ENCODE measurements around the gene ST8SIA4. TPM values are rescaled to one million over a fixed set of nuclear protein-coding genes. Genes with fewer than 3 reads are reported as not detected.
A peak's percentile ranks its signal among the peaks of the same experiment; 100 is the strongest.

ST8SIA4 gene
- total and polyA plus RNA-seq, 2 donors (not counting 3 experiments of a cell fraction or from before 2014, with no cell fraction given): 4.5 to 25.0 TPM

- TF ChIP-seq GATA2 (IDR thresholded peaks at IDR 0.05; ENCODE audit: insufficient read depth, insufficient read length, low read depth, low read length) (peak; percentile 79), MAX (IDR thresholded peaks at IDR 0.05; ENCODE audit: insufficient read depth, insufficient read length) (no peak), POLR2A (IDR thresholded peaks at IDR 0.05; ENCODE audit: low read depth, low read length) (no peak), EZH2 (IDR thresholded peaks at IDR 0.05; ENCODE audit: borderline replicate concordance, low read depth, low read length, severe bottlenecking) (no peak), MYC (IDR thresholded peaks at IDR 0.05; ENCODE audit: low read depth, low read length) (no peak), CTCF (IDR thresholded peaks at IDR 0.05; ENCODE audit: extremely low read depth in 1 of 2, insufficient read depth in 1 of 2, low read depth in 1 of 2, low read length in 2 of 2) (no peak), JUN (IDR thresholded peaks at IDR 0.05; ENCODE audit: borderline replicate concordance, insufficient read depth, insufficient read length, low read depth) (peak; percentile 83), FOS (IDR thresholded peaks at IDR 0.05; ENCODE audit: borderline replicate concordance, insufficient read depth, low read length) (no peak), POLR2AphosphoS5 (IDR thresholded peaks at IDR 0.05; ENCODE audit: insufficient read depth, low read depth, low read length) (peak; percentile 45)
- FAIRE-seq: peak; percentile 83
- ChIA-PET POLR2A (interaction anchor here (1.1 to 2.6 kb wide), 3 partner anchors 59 to 63 kb away, joined by 3 to 12 read pairs (median 7); partner anchors contain the start of gene ST8SIA4), CTCF (interaction anchor here (0.9 to 2.5 kb wide), 12 partner anchors 9 to 1737 kb away, joined by 3 to 20 read pairs (median 4); partner anchors contain the start of gene ST8SIA4)
- dilution Hi-C loops (cut with MboI; ENCODE audit: extremely low pct_ligation_motif_present, low sequenced_read_pairs): no loop called here
- peaks cover 56% of the 10 kb centered on the region for H3K4me1 ChIP-seq (ENCODE audit: control insufficient read depth, extremely low read depth, insufficient read depth, low read length)
- DNase-seq (ENCODE audit: low read depth, low spot score): peak; percentile 87
- H3K36me3 ChIP-seq (ENCODE audit: control insufficient read depth in 2 of 2, extremely low read depth in 1 of 2, insufficient read depth in 2 of 2, low read length in 2 of 2): no peaks in the 10 kb centered on the region
- peak overlapping the region; percentile 87 for H3K4me2 ChIP-seq (ENCODE audit: insufficient read depth, low read length)
- no peaks in the 10 kb centered on the region for H3K27me3 ChIP-seq (ENCODE audit: control insufficient read depth in 2 of 2, insufficient read depth in 2 of 2, low read length in 2 of 2)
- peak overlapping the region; percentile 89 for H3K27ac ChIP-seq (ENCODE audit: insufficient read depth, low read depth, low read length)
- no peaks in the 10 kb centered on the region for H3K9me1 ChIP-seq (replicated peaks; ENCODE audit: control insufficient read depth, extremely low read depth, insufficient read depth, low read length)
- no peaks in the 10 kb centered on the region for H3K9me3 ChIP-seq (replicated peaks; ENCODE audit: control insufficient read depth, insufficient read depth, low read length)
- intact Hi-C loops (cut with micrococcal nuclease): loop anchor here (1.0 to 5.0 kb wide), 5 partner anchors 36 to 265 kb away; no protein-coding TSS in a partner anchor
- TSS peak; percentile 23 for BruUV-seq (replicated peaks)
- H3K4me3 ChIP-seq (replicated peaks in 1 of 3; ENCODE audit: insufficient read depth in 1 of 3, low read depth in 1 of 3, low read length in 3 of 3): peak overlapping the region in 1 of 3 experiments; percentile 33
- no peaks in the 10 kb centered on the region for H4K20me1 ChIP-seq (replicated peaks; ENCODE audit: control insufficient read depth, extremely low read depth, insufficient read depth, low read length)
- H3K79me2 ChIP-seq (ENCODE audit: control insufficient read depth, insufficient read depth, low read length): no peaks in the 10 kb centered on the region
- peak overlapping the region; percentile 79 for H3K9ac ChIP-seq (replicated peaks; ENCODE audit: extremely low read depth, insufficient read depth, low read length)
- H2AFZ ChIP-seq (ENCODE audit: low read depth, low read length): peak overlapping the region; percentile 22
Observed at GRCh38 chr5:100841358-100842076, 61.6 kb downstream of the ST8SIA4 start.

All from endothelial cell of umbilical vein (primary cell).